Testis (tissue), 3 donors: ENCODE data around the gene HDAC8. TPM values are rescaled to one million over a fixed set of nuclear protein-coding genes. Genes with fewer than 3 reads are reported as not detected.

ENCODE experiments used
- DNase-seq: peaks from one replicate; pipeline ENCODE4 v3.0.0-alpha.2; 2019
- H3K27ac ChIP-seq, 2 donors: fragments of 200-600 bp; sonication (generic); one replicate each; pipeline ENCODE4 v1.5.1; 2019
- H3K27me3 ChIP-seq: fragments of 200-600 bp; sonication (generic); one replicate; pipeline ENCODE4 v1.5.1; 2019
- H3K36me3 ChIP-seq: fragments of 200-600 bp; sonication (generic); one replicate; pipeline ENCODE4 v1.5.1; 2017; ENCODE audit warnings: low read depth; ENCODE audit errors: missing control alignments
- H3K4me1 ChIP-seq: fragments of 200-600 bp; sonication (generic); one replicate; pipeline ENCODE4 v1.5.1; 2019
- H3K4me3 ChIP-seq, 2 donors: fragments of 200-600 bp; sonication (generic); one replicate each; pipeline ENCODE4 v1.5.1; 2017 to 2019
- H3K9me3 ChIP-seq: fragments of 200-600 bp; sonication (generic); one replicate; pipeline ENCODE4 v1.5.1; 2017
- CTCF ChIP-seq, 3 experiments: fragments of 450-650 bp in 2 of 3; fragments of 200-600 bp in 1 of 3; sonication (generic) in 1 of 3; IDR thresholded peaks; one replicate each; pipeline ENCODE4 v1.5.1; 2016 to 2019; ENCODE audit warnings: antibody characterized with exemption in 3 of 3, mild to moderate bottlenecking in 2 of 3, moderate library complexity in 1 of 3
- POLR2A ChIP-seq: fragments of 450-650 bp; IDR thresholded peaks from one replicate; pipeline ENCODE4 v1.6.1; 2017; ENCODE audit warnings: antibody characterized with exemption, mild to moderate bottlenecking, moderate library complexity
- WGBS, 2 donors: methylation state at CpG; one replicate each; pipeline ENCODE4 v1.1.5; 2018; 5-methylcytosine and 5-hydroxymethylcytosine counted together
- intact Hi-C: fragments of 100-400 bp; cut with DNase I; formaldehyde crosslinking; loops from one replicate; pipeline ENCODE4 v1.15.1; 2023; ENCODE audit warnings: low total_unique reads
- polyA plus RNA-seq: library from polyadenylated mRNA; stranded (reverse); fragments of 350-450 nt; fragmentation: Illumina TruSeq; extraction: RNeasy Lipid Tissue Mini Kit (QIAGEN cat#74804); gene quantifications from one replicate; pipeline ENCODE4 v1.2.3, GENCODE V29; 2014; ENCODE audit warnings: low read depth, low replicate concordance; ENCODE audit not compliant: insufficient read depth
- total RNA-seq, 2 donors: library from RNA; depleted of rRNA; stranded (reverse); fragments of >200 nt; gene quantifications; one replicate each; pipeline ENCODE4 v1.2.3, GENCODE V29; 2016

The HDAC8 gene
- total and polyA plus RNA-seq, 3 donors from 2014 or later, result 8.3 to 30.3 (median 25.2) TPM

DNA sequence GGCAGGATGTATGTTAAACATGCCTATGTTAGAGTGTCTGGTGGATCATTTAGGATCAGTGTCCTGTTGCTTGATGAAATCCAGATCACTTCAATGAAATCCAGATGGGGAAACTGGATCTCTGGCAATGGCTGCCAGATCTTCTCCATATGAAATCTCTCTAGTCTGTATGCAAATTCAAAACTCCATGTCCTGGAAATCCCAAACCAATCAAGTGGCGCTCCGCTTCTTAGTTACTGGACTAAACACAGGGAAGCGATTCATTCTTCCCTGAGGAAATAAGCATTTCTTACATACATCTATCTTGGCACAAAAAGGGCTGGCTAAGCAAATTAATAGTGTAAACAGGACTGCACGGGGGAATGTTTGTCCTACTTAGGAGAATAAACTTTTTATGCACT lies 94.9 kb downstream of the HDAC8 start:
- no peak overlapping the region for H3K4me3 ChIP-seq
- intact Hi-C loops, result no loop called here
- TF ChIP-seq CTCF (IDR thresholded peaks at IDR 0.05) (no peak), POLR2A (no peak)
- H3K27ac ChIP-seq, result no peak overlapping the region
- no peaks in the 10 kb centered on the region for H3K4me1 ChIP-seq
- DNase-seq, result no peak
- H3K27me3 ChIP-seq, result no peaks in the 10 kb centered on the region
- no peaks in the 10 kb centered on the region for H3K9me3 ChIP-seq
- 86 to 96% methylated on average over 4 of the region's 4 CpGs for WGBS, 2 donors
- no peaks in the 10 kb centered on the region for H3K36me3 ChIP-seq

- H3K9me3 ChIP-seq, result no peaks in the 10 kb centered on the region
- no peaks in the 10 kb centered on the region for H3K27me3 ChIP-seq
- intact Hi-C loops, result no loop called here
- no peak for TF ChIP-seq CTCF (IDR thresholded peaks at IDR 0.05)
- no peak for TF ChIP-seq POLR2A
- no peak for DNase-seq
- no peak overlapping the region for H3K27ac ChIP-seq
- H3K4me3 ChIP-seq, result no peak overlapping the region
- no peaks in the 10 kb centered on the region for H3K36me3 ChIP-seq
- 91 to 92% methylated on average over 2 of the region's 2 CpGs for WGBS, 2 donors
- no peaks in the 10 kb centered on the region for H3K4me1 ChIP-seq
These were observed 95.3 kb downstream of the HDAC8 start for GRCh38 chrX:72477376-72477775.

DNA sequence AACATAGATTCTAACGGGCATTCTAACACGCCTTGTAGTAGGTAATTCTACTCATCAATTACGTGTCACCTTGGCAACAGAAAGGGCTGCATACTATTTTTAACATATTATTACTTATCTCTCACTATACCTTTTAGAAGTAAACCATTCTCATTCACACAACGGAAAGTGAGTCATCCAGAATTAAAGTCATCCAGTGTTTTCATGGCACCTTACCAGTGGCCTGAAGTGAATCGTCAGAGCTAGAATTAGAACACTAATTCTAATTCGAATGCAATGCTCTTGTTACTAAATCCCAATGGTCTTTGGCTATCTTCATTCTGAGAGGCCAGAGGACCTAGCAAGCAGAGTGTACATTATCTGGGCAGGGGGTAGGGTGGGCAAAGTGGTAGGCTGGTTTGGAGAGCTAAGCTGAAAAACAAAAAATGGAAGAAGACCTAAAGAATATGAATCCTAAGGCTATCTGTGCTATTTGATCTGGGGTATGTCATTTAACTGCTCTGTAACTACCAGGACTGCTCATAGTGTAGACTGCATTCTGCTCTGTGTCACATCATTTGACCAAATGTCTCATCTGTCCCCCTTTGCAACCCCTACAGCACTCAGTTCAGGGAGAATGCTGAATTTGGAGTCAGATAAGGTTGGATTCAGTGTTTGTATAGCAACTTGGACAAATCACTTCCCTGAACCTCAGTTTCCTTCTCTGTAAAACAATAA lies 96.5 kb downstream of the HDAC8 start:
- intact Hi-C loops, result no loop called here
- Histone ChIP-seq H3K27ac (no peak overlapping the region), H3K4me1 (no peaks in the 10 kb centered on the region), H3K27me3 (no peaks in the 10 kb centered on the region), H3K36me3 (no peaks in the 10 kb centered on the region), H3K9me3 (no peaks in the 10 kb centered on the region), H3K4me3 (no peak overlapping the region)
- no peak for TF ChIP-seq POLR2A
- TF ChIP-seq CTCF (IDR thresholded peaks at IDR 0.05), result no peak
- no peak for DNase-seq
- whole genome bisulfite sequencing, 2 donors, result 96 to 97% methylated on average over 6 of the region's 6 CpGs

DNA sequence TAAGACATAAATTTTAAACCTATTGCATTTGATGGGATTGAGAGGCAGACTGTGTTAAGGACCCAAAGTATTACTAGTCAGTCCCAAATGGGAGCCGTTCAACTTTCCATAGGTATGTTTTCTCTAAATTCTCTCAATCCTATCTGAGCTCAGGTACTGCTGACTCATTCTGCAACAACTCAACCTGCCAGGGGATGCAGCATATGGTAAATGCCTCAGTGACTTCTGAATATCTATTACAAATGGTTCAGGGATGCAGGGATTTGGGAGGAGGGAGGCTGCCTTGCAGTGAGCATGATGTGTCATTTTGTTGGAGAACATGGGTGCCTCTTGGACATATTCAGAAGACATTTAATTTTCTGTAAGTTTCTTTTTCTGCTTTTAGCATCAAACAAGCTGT lies 97.3 kb downstream of the HDAC8 start:
- Histone ChIP-seq H3K36me3 (no peaks in the 10 kb centered on the region), H3K27me3 (no peaks in the 10 kb centered on the region), H3K27ac (no peak overlapping the region), H3K4me3 (no peak overlapping the region), H3K9me3 (no peaks in the 10 kb centered on the region), H3K4me1 (no peaks in the 10 kb centered on the region)
- TF ChIP-seq POLR2A (no peak), CTCF (IDR thresholded peaks at IDR 0.05) (no peak)
- intact Hi-C loops, result no loop called here
- WGBS, 2 donors, result 86 to 93% methylated on average over 1 of the region's 1 CpG
- no peak for DNase-seq

- no peaks in the 10 kb centered on the region for H3K36me3 ChIP-seq
- H3K4me1 ChIP-seq, result no peaks in the 10 kb centered on the region
- TF ChIP-seq POLR2A (no peak), CTCF (IDR thresholded peaks at IDR 0.05) (no peak)
- no peaks in the 10 kb centered on the region for H3K9me3 ChIP-seq
- intact Hi-C loops, result no loop called here
- WGBS, 2 donors, result 92 to 96% methylated on average over 3 of the region's 3 CpGs
- H3K27me3 ChIP-seq, result no peaks in the 10 kb centered on the region
- no peak for DNase-seq
- no peak overlapping the region for H3K4me3 ChIP-seq
- no peak overlapping the region for H3K27ac ChIP-seq
These were observed 102.0 kb downstream of the HDAC8 start for GRCh38 chrX:72470532-72471223.
